Measurements from ENCODE around the gene DLG2. TPM values are rescaled to one million over a fixed set of nuclear protein-coding genes. Genes with fewer than 3 reads are reported as not detected.

DLG2 gene
- total RNA-seq, 1 donor from 2014 or later: 0.40 TPM

- no peak for DNase-seq (ENCODE audit: low read depth in 2 of 2)
These were observed 1678.9 kb downstream of the DLG2 start for GRCh38 chr11:83948200-83948599.

GRCh38 chr11:83945976-83946375 is 1681.2 kb downstream of the DLG2 start:
- no peak for DNase-seq (ENCODE audit: low read depth in 2 of 2)

DNA sequence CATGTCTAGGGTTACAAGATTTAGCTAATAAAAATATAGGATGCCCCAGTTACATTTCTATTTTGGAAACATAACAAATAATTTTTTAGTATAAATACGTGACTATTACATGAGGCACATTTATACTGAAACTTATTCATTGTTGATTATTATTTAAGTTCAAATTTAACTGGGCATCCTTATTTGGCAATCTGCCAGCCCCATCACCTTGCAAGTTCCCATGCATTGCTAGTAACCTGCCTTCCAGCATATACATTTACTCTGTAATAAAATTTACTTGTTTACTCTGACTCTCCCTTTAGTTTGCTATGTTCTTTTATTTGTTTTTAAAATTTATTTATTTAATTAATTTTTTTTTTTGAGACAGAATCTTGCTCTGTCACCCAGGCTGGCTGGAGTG is 1686.1 kb downstream of the DLG2 start:
- no peak for DNase-seq (ENCODE audit: low read depth in 2 of 2)

GRCh38 chr11:83938148-83938547 is 1689.0 kb downstream of the DLG2 start:
- no peak for DNase-seq (ENCODE audit: low read depth in 2 of 2)

- DNase-seq (ENCODE audit: low read depth in 2 of 2): no peak
These were observed 1694.1 kb downstream of the DLG2 start for GRCh38 chr11:83933008-83933407.

GRCh38 chr11:83927422-83927821 is 1699.7 kb downstream of the DLG2 start:
- DNase-seq (ENCODE audit: low read depth in 2 of 2): no peak

DNA sequence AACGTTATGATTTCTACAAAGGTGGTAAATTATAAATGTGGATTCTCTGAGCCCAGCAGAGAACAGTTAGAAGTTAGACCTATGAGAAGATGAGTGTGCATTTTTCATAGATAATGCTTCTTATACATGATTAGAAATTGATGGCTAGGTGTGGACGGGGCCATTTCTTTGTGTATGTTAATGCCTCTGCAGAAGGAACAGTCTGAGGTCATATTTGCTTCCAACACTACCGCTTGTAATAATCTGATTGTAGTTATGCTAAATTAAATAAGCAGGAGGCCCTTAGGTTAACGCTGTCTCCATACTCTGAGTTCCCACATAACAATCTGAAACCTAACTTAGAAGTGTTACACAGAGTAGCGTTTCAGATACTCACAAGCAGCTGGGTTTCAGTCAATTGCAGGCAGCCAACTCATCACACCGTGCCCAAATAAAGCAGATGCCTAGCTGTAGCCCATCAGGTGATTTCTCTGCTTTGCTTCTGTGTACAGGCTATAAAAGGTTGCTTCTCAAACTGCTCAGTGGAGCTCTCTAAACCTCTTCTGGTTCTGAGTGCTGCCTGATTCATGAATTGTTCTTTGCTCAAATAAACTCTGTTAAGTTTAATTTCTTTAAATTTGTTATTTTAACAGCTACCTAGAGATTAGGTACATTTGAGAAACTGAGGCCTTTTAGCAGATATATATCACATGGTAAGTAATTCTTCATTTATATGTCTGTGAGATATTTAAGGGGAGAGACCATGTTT is 1702.2 kb downstream of the DLG2 start:
- no peak for DNase-seq (ENCODE audit: low read depth in 2 of 2)

DNA sequence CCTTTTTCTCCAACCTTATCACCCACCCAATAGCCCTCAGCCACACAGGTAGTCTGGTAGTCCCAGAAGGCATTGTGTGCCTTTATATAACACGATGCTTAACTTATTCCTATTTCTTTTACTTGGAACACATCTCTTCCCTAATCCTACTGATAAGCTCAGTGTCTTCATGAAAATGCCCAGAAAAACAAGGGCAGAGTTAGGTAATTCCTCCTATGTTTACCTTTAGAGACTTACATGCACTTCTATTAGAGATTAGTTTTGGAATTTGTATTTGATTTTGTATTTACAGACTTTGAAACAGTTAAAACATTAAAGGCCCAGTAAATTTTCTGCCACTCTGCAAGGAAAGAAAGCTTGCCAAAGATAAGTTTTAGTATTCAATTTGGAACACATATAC is 1703.2 kb downstream of the DLG2 start:
- no peak for DNase-seq (ENCODE audit: low read depth in 2 of 2)

DNA sequence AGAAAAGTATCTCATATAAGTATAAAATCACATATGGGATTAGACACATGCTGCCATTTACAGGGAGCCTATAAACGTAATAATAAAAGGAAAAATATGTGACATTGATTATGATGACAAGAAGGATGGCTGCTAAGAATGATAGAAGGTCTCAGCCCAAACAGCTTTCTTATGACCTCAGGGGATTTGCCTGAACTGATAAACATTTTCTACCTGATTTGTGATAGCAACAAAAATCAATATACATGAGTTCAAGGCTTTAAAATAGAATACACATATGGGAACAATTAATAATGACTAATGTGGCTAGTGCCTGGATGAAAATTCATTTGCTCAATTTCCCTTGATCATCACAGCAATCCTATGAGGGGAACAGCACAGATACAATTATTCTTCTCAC is 1704.2 kb downstream of the DLG2 start:
- no peak for DNase-seq (ENCODE audit: low read depth in 2 of 2)

- no peak for DNase-seq (ENCODE audit: low read depth in 2 of 2)
These were observed 1704.8 kb downstream of the DLG2 start for GRCh38 chr11:83922318-83922717.

- no peak for DNase-seq (ENCODE audit: low read depth in 2 of 2)
These were observed 1705.5 kb downstream of the DLG2 start for GRCh38 chr11:83921447-83922192.

GRCh38 chr11:83918476-83918875 is 1708.7 kb downstream of the DLG2 start:
- DNase-seq (ENCODE audit: low read depth in 2 of 2): no peak

DNA sequence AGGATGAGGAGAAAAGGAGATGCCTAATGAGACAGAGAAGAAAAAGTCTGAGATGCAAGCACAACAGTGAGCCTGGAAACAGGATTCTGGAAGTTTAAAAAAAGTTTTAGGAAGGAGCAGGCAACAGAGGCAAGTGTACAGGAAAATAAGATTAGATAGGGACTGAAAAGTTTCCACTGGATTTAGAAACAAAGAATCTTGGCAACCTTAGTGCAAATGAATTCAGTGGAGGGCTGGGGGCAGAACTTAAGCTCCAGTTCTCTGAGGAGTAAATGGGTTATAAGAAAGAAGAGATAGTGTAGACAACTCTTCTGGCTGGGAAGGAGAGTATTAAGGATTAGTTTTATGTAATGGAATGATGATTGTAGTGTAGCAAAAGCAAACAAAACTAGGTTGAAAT is 1712.1 kb downstream of the DLG2 start:
- no peak for DNase-seq (ENCODE audit: low read depth in 2 of 2)

GRCh38 chr11:83909579-83910534 is 1717.3 kb downstream of the DLG2 start:
- no peak for DNase-seq (ENCODE audit: low read depth in 2 of 2)

DNA sequence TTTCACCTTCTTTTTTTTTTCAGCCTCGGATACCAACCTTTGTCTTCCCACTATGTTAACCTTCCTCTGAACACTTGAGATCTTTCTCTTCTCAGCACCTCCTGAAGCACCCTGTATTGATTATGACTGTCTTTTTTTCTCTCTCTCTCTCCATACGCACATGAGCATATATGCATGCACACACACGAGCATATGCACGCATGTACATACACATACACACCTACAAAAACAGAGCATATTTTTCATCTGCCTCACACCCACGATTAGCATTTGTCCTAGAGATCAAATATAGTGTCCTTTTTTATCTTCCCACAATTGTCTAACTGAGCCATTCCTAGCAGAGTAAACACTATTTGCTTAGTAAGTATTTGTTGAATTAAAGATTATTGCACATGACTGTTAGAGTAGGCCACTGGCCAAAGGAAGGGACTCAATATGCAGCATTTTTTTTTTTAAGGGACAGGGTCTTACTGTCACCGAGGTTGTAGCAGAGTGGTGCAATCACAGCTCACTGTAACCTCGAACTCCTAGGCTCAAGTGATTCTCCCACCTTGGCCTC is 1718.8 kb downstream of the DLG2 start:
- DNase-seq (ENCODE audit: low read depth in 2 of 2): no peak

GRCh38 chr11:83895516-83895915 is 1731.6 kb downstream of the DLG2 start:
- no peak for DNase-seq (ENCODE audit: low read depth in 2 of 2)

- no peak for DNase-seq (ENCODE audit: low read depth in 2 of 2)
These were observed 1745.7 kb downstream of the DLG2 start for GRCh38 chr11:83881428-83881827.

DNA sequence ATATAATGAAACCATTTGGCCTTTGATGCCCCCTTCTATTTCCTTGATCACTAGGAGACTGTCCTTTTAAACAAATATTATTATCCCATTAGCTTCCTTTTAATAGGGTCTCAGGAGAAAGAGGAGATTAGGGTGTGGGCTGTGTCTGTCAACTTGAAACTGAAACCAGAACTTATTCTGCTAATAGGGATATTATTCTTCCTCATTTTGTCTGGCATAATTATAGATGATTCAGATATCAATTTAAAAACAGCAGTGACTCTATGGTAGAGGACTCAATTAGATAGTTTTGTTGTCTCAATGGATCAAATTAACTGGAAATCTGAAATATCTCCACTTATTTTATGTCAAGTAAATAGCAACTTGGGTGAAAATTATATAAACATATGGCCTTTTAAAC is 1756.1 kb downstream of the DLG2 start:
- no peak for DNase-seq (ENCODE audit: low read depth in 2 of 2)

GRCh38 chr11:83866655-83867054 is 1760.5 kb downstream of the DLG2 start:
- DNase-seq (ENCODE audit: low read depth in 2 of 2): no peak

- no peak for DNase-seq (ENCODE audit: low read depth in 2 of 2)
These were observed 1761.3 kb downstream of the DLG2 start for GRCh38 chr11:83865636-83866461.

Data from lung microvascular endothelial cell (primary cell).